K562 (cell line): ENCODE results near the gene C1orf56. TPM values are rescaled to one million over a fixed set of nuclear protein-coding genes. Genes with fewer than 3 reads are reported as not detected.

Experiments
- ATAC-seq: fragments of 200-7000 bp; cut with Tn5 transposase; 3 replicates; pipeline ENCODE4 v1.9.1; 2020; ENCODE audit warnings: moderate library complexity
- BruUV-seq: library from RNA; stranded (reverse); fragments of 400-500 nt; replicated peaks from 2 replicates; lab custom pipeline; 2021; lab: Mats Ljungman, UMichigan
- CTCF ChIA-PET: fragments of 300-600 bp; formaldehyde crosslinking; extraction: SDS; loops from one replicate; lab custom pipeline; 2021; ENCODE audit warnings: low intra/inter-chr PET ratio; lab: Yijun Ruan, JAX
- POLR2A ChIA-PET: fragments of 300-600, 350-650 bp; sonication (Branson Sonifier 250); formaldehyde crosslinking; extraction: SDS; loops from one replicate; lab custom pipeline; 2021; ENCODE audit warnings: antibody characterized with exemption, inconsistent platforms; lab: Yijun Ruan, JAX
- DNase-seq, 4 experiments: peaks; one replicate each; pipeline versions ENCODE4 v3.0.0 to v3.0.0-alpha.2; 2011 to 2018; ENCODE audit warnings: low spot score in 3 of 4, mixed read lengths in 3 of 4; ENCODE audit errors: extremely low read depth in 1 of 4
- FAIRE-seq: peaks from 2 replicates; lab custom pipeline; 2011; peaks lifted over from hg19 to GRCh38; lab: Jason Lieb, UNC
- H2AFZ ChIP-seq: 2 replicates; pipeline ENCODE4 v1.6.0; 2011; ENCODE audit warnings: low read depth, low read length, control low read depth, inconsistent platforms
- H3K27ac ChIP-seq: fragments of 200-600 bp; 3 replicates; pipeline ENCODE4 v1.8.0; 2011; ENCODE audit warnings: low read depth, mild to moderate bottlenecking, control low read depth, inconsistent platforms, low read length, moderate library complexity, mixed read lengths; ENCODE audit errors: extremely low read depth
- H3K27me3 ChIP-seq, 2 experiments: fragments of 300-600 bp in 1 of 2; 2 replicates in 1 of 2; 3 replicates in 1 of 2; pipeline versions ENCODE4 v1.6.0 to v1.8.0; 2011; ENCODE audit warnings: inconsistent platforms in 2 of 2, low read length in 2 of 2, mild to moderate bottlenecking in 1 of 2, mixed read lengths in 1 of 2, moderate library complexity in 1 of 2; ENCODE audit not compliant: control insufficient read depth in 2 of 2, insufficient read depth in 2 of 2
- H3K36me3 ChIP-seq: fragments of 300-600 bp; 3 replicates; pipeline ENCODE4 v1.8.0; 2011; ENCODE audit warnings: mild to moderate bottlenecking, low read length, inconsistent platforms; ENCODE audit not compliant: control insufficient read depth, insufficient read depth
- H3K4me1 ChIP-seq, 2 experiments: fragments of 200-600 bp in 1 of 2; replicated peaks in 1 of 2; 2 replicates in 1 of 2; 3 replicates in 1 of 2; pipeline versions ENCODE4 v1.5.1 to v1.8.0; 2011; ENCODE audit warnings: inconsistent platforms in 2 of 2, low read length in 2 of 2, mild to moderate bottlenecking in 1 of 2, mixed read lengths in 1 of 2, moderate library complexity in 1 of 2; ENCODE audit not compliant: control insufficient read depth in 2 of 2, insufficient read depth in 2 of 2
- H3K4me2 ChIP-seq: 2 replicates; pipeline ENCODE4 v1.6.1; 2011; ENCODE audit warnings: low read length, control low read depth, inconsistent platforms, mixed read lengths; ENCODE audit not compliant: insufficient read depth
- H3K4me3 ChIP-seq: fragments of 200-600 bp; sonication (generic), shearing (Covaris generic); 2 replicates; pipeline ENCODE4 v1.5.1; 2016; ENCODE audit warnings: control low read depth, inconsistent platforms
- H3K79me2 ChIP-seq: fragments of 200-600 bp; 3 replicates; pipeline ENCODE4 v1.8.0; 2011; ENCODE audit warnings: low read length, inconsistent platforms; ENCODE audit not compliant: control insufficient read depth, insufficient read depth
- H3K9ac ChIP-seq, 2 experiments: 2 replicates each; pipeline versions ENCODE4 v1.6.0 to v1.6.1; 2011; ENCODE audit warnings: low read depth in 2 of 2, low read length in 2 of 2, control low read depth in 1 of 2, inconsistent platforms in 1 of 2, mild to moderate bottlenecking in 1 of 2, mixed read lengths in 1 of 2; ENCODE audit not compliant: insufficient read depth in 1 of 2
- H3K9me1 ChIP-seq: one replicate; pipeline ENCODE4 v1.6.0; 2011; ENCODE audit warnings: inconsistent platforms, mild to moderate bottlenecking, low read length, moderate library complexity; ENCODE audit not compliant: control insufficient read depth, insufficient read depth
- H3K9me3 ChIP-seq: replicated peaks from 2 replicates; pipeline ENCODE4 v1.5.1; 2011; ENCODE audit warnings: low read depth, low read length, inconsistent platforms; ENCODE audit not compliant: control insufficient read depth, insufficient read depth
- H4K20me1 ChIP-seq: replicated peaks from 2 replicates; pipeline ENCODE4 v1.6.1; 2011; ENCODE audit warnings: low read length, inconsistent platforms, mixed read lengths; ENCODE audit not compliant: control insufficient read depth, insufficient read depth
- CEBPB ChIP-seq: fragments of 450-650 bp; IDR thresholded peaks from 2 replicates; pipeline ENCODE4 v1.6.1; 2016; ENCODE audit warnings: missing genetic modification characterization, missing compliant biosample characterization
- CEBPG ChIP-seq, 3 experiments: fragments of 200-800 bp in 1 of 3; sonication (Bioruptor generic) in 1 of 3; sonication (generic) in 1 of 3; formaldehyde crosslinking in 1 of 3; IDR thresholded peaks in 2 of 3; conservative IDR thresholded peaks in 1 of 3; 2 replicates each; pipeline versions ENCODE4 v1.6.1 to v1.8.0; 2016 to 2022; ENCODE audit warnings: missing compliant biosample characterization in 2 of 3, missing genetic modification characterization in 2 of 3, mild to moderate bottlenecking in 1 of 3, missing genetic modification reagents in 1 of 3
- CHD4 ChIP-seq: fragments of 200-600 bp; sonication (generic); IDR thresholded peaks from 3 replicates; pipeline ENCODE4 v1.6.1; 2012; ENCODE audit warnings: low read depth, mild to moderate bottlenecking, mixed read lengths, low read length, inconsistent platforms; ENCODE audit not compliant: insufficient read depth, insufficient replicate concordance, poor library complexity, severe bottlenecking
- CREB1 ChIP-seq, 2 experiments: sonication (generic) in 1 of 2; formaldehyde crosslinking in 1 of 2; IDR thresholded peaks; 2 replicates each; pipeline versions ENCODE4 v1.6.1 to v1.8.0; 2012 to 2022; ENCODE audit warnings: inconsistent platforms in 1 of 2, mild to moderate bottlenecking in 1 of 2, missing genetic modification reagents in 1 of 2, moderate library complexity in 1 of 2
- E2F8 ChIP-seq: fragments of 450-650 bp; IDR thresholded peaks from 2 replicates; pipeline ENCODE4 v1.7.1; 2018; ENCODE audit warnings: mild to moderate bottlenecking, low read depth; ENCODE audit not compliant: partially characterized antibody
- NFRKB ChIP-seq: fragments of 450-650 bp; IDR thresholded peaks from 2 replicates; pipeline ENCODE4 v1.6.1; 2016; ENCODE audit warnings: low read depth
- POLR2A ChIP-seq: fragments of 450-650 bp; conservative IDR thresholded peaks from 2 replicates; pipeline ENCODE4 v1.6.1; 2016
- SMAD3 ChIP-seq: fragments of 450-650 bp; formaldehyde crosslinking; conservative IDR thresholded peaks from 2 replicates; pipeline ENCODE4 v1.4.0; 2020; ENCODE audit warnings: mild to moderate bottlenecking
- USF1 ChIP-seq: sonication (generic); formaldehyde crosslinking; IDR thresholded peaks from 2 replicates; pipeline ENCODE4 v1.9.0; 2022; ENCODE audit warnings: mild to moderate bottlenecking, missing genetic modification reagents
- ZNF589 ChIP-seq: fragments of 200-800 bp; sonication (Bioruptor generic); IDR thresholded peaks from 2 replicates; pipeline ENCODE4 v1.6.1; 2016; ENCODE audit warnings: low read depth, missing genetic modification characterization, missing compliant biosample characterization
- WGBS: fragments of 100-300 bp; shearing (Covaris generic); methylation state at CpG from one replicate; pipeline ENCODE4 v1.1.6; 2016; ENCODE audit warnings: low coverage, mixed read lengths; ENCODE audit not compliant: insufficient coverage; ENCODE audit errors: missing lambda C conversion rate; 5-methylcytosine and 5-hydroxymethylcytosine counted together
- in situ Hi-C: fragments of 300-500 bp; cut with MboI; formaldehyde crosslinking; loops from 4 replicates; pipeline ENCODE4 v1.15.0; 2018; ENCODE audit warnings: inconsistent platforms, mixed read lengths
- intact Hi-C: fragments of 100-400 bp; cut with micrococcal nuclease; formaldehyde crosslinking; loops from 2 replicates; pipeline ENCODE4 v1.14.2; 2022
- polyA plus RNA-seq, 8 experiments: library from polyadenylated mRNA; depleted of rRNA in 4 of 8; stranded (reverse) in 5 of 8; unstranded in 3 of 8; fragments of >200 nt; fragmentation: Nextera tagmentation in 2 of 8; fragmentation: Illumina TruSeq in 1 of 8; extraction: Ambion mirVana in 2 of 8; extraction: Trizol in 1 of 8; gene quantifications; 2 replicates each; pipeline versions ENCODE4 v1.2.1 to v1.2.3, GENCODE V29; 2011 to 2014; ENCODE audit warnings: inconsistent platforms in 1 of 8, missing spikeins in 1 of 8
- total RNA-seq, 7 experiments: library from RNA; depleted of rRNA in 6 of 7; stranded (reverse); fragments of >200 nt in 6 of 7; fragmentation: Illumina TruSeq in 2 of 7; extraction: Trizol in 2 of 7; gene quantifications; 2 replicates each; pipeline versions ENCODE4 v1.2.1 to v1.2.3, GENCODE V29; 2011 to 2021; ENCODE audit warnings: low replicate concordance in 1 of 7
- TF ChIP-seq, protein P1 (sequence below): sonication (generic); formaldehyde crosslinking; IDR thresholded peaks from 2 replicates; pipeline ENCODE4 v1.9.0; 2022; ENCODE audit warnings: mild to moderate bottlenecking, missing genetic modification reagents
- TF ChIP-seq, protein P2 (sequence below): fragments of 450-650 bp; formaldehyde crosslinking; IDR thresholded peaks from 2 replicates; pipeline ENCODE4 v1.4.0; 2022; ENCODE audit warnings: mild to moderate bottlenecking, moderate library complexity

The C1orf56 gene
- total and polyA plus RNA-seq, 9 of the 15 experiments (the other 6 are each of a cell fraction or from before 2014, with no cell fraction given) = 0.18 to 15.7 (median 1.1) TPM

GRCh38 chr1:151054971-151055547 is 7.5 kb downstream of the C1orf56 start (continued):
- TF ChIP-seq USF1 (CRISPR knock-in tag) = peak; percentile 4; the same call in 1 of the 2 replicates

- H2AFZ ChIP-seq = no peak overlapping the region
- H3K4me3 ChIP-seq = peak overlapping the region; percentile 95
- no peak for FAIRE-seq
- H3K9me1 ChIP-seq = peaks cover 2% of the 10 kb centered on the region
- no peaks in the 10 kb centered on the region for H3K9me3 ChIP-seq
- H3K4me1 ChIP-seq = peaks cover 43 to 54% of the 10 kb centered on the region in 2 experiments
- ChIA-PET CTCF (no interaction called here), POLR2A (interaction anchor here (0.6 to 4.4 kb wide), 12 partner anchors 9 to 339 kb away, joined by 3 to 19 read pairs (median 4); partner anchors contain the start of genes BNIPL, C1orf56 and PI4KB)
- peak overlapping the region; percentile 91 for H3K27ac ChIP-seq
- no peaks in the 10 kb centered on the region for H3K27me3 ChIP-seq
- BruUV-seq = no TSS peak
- peak; percentile 1; the same call in 2 of the 3 replicates for ATAC-seq
- H3K36me3 ChIP-seq = peaks cover 75% of the 10 kb centered on the region
- H4K20me1 ChIP-seq = 0 out of 2 replicates have a peak, but pooled peaks cover 3% of the 10 kb centered on the region
- H3K4me2 ChIP-seq = peak overlapping the region; percentile 96
- intact Hi-C loops (loop anchor here (5.0 kb wide), 2 partner anchors 33 to 48 kb away; partner anchors contain the start of genes MINDY1 and PRUNE1), in situ Hi-C loops (no loop called here)
- peaks cover 73% of the 10 kb centered on the region for H3K79me2 ChIP-seq
- no peak for DNase-seq
- H3K9ac ChIP-seq = peak overlapping the region; percentile 80 to 92; a peak in 3 of 4 replicates
- WGBS = 0% methylated on average over 1 of the region's 2 CpGs
- TF ChIP-seq NFRKB = peak; percentile 58; the same call in 1 of the 2 replicates
- TF ChIP-seq, protein P1, sequence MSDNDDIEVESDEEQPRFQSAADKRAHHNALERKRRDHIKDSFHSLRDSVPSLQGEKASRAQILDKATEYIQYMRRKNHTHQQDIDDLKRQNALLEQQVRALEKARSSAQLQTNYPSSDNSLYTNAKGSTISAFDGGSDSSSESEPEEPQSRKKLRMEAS (CRISPR knock-in tag) = peak; percentile 33; the same call in 1 of the 2 replicates
- TF ChIP-seq, protein P2, sequence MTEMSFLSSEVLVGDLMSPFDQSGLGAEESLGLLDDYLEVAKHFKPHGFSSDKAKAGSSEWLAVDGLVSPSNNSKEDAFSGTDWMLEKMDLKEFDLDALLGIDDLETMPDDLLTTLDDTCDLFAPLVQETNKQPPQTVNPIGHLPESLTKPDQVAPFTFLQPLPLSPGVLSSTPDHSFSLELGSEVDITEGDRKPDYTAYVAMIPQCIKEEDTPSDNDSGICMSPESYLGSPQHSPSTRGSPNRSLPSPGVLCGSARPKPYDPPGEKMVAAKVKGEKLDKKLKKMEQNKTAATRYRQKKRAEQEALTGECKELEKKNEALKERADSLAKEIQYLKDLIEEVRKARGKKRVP (CRISPR knock-in tag) = no peak
- no peak for TF ChIP-seq SMAD3 (CRISPR knock-in tag)
- no peak; the same call in 1 of the 2 replicates for TF ChIP-seq CEBPB (tag)
- peak; percentile 4; the same call in 1 of the 2 replicates for TF ChIP-seq ZNF589 (CRISPR knock-in tag)
- TF ChIP-seq CHD4 = no peak
- 0 out of 2 replicates have a peak, but pooled peaks have one; percentile 19 for TF ChIP-seq POLR2A
- TF ChIP-seq CEBPG (CRISPR knock-in tag; IDR thresholded peaks at IDR 0.05) = 0 out of 2 replicates have a peak, but pooled peaks have one; percentile 2
- 0 out of 4 replicates have a peak, but pooled peaks of 1 of the 2 experiments have one; percentile 3 for TF ChIP-seq CEBPG (tag; conservative IDR thresholded peaks at IDR 0.05 in 1 of 2, IDR thresholded peaks at IDR 0.05 in 1 of 2)
- TF ChIP-seq CREB1 (IDR thresholded peaks at IDR 0.05) = 0 out of 2 replicates have a peak, but pooled peaks have one; percentile 9
- no peak for TF ChIP-seq CREB1 (CRISPR knock-in tag; IDR thresholded peaks at IDR 0.05)
- no peak for TF ChIP-seq E2F8
These were observed 8.0 kb downstream of the C1orf56 start for GRCh38 chr1:151055581-151055980.
